GM12892 (cell line): ENCODE data around the gene TPD52L1.

Source experiments
- POLR2A ChIP-seq: IDR thresholded peaks from 2 replicates; pipeline ENCODE4 v1.6.1; 2011; ENCODE audit warnings: low read depth, low read length, control low read depth
- POLR2AphosphoS5 ChIP-seq: IDR thresholded peaks from 2 replicates; pipeline ENCODE4 v1.6.1; 2011; ENCODE audit warnings: low read depth, low read length, control low read depth
- TAF1 ChIP-seq: IDR thresholded peaks from 2 replicates; pipeline ENCODE4 v1.6.1; 2011; ENCODE audit warnings: low read depth, mild to moderate bottlenecking, control low read depth, low read length, borderline replicate concordance

- no peak for TF ChIP-seq POLR2A
- TF ChIP-seq POLR2AphosphoS5, result no peak
- TF ChIP-seq TAF1, result no peak
Measured at GRCh38 chr6:125156496-125156895, 2.9 kb downstream of the TPD52L1 start.
